ENCODE results near the gene ADGRD2.

ADGRD2 gene

DNA sequence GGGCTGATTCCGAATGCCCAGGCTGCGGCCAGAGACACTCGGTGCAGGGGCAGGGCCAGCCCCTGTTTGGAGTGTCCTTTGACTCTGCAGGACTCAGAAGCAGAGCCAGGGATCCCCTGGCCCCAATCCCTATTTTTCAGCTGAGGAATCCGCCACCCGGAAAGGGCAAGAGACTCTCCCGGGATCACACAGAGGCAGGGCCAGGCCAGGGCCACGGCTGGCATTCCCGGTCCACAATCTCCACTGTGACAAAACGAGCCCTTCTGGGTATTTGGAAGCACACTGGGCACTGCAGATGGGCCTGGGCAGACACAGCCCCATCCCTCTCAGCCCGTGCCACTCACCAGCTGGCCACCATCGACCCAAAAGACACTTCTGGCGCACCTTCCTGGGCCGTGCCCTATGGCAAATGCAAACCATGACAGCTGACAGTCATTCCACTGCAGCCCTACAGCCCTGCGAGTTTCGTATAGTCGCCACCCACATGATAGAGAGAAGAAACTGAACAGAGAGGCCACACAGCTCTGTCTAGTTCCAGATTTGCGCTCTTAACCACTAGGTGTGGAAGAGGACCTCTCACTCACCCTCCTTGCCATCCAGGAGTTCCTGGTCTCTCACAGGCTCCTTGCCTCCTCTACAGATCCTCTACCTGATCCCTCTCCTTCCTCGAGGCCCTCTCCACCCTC lies 43.7 kb downstream of the ADGRD2 start:
- TF ChIP-seq, protein P1, sequence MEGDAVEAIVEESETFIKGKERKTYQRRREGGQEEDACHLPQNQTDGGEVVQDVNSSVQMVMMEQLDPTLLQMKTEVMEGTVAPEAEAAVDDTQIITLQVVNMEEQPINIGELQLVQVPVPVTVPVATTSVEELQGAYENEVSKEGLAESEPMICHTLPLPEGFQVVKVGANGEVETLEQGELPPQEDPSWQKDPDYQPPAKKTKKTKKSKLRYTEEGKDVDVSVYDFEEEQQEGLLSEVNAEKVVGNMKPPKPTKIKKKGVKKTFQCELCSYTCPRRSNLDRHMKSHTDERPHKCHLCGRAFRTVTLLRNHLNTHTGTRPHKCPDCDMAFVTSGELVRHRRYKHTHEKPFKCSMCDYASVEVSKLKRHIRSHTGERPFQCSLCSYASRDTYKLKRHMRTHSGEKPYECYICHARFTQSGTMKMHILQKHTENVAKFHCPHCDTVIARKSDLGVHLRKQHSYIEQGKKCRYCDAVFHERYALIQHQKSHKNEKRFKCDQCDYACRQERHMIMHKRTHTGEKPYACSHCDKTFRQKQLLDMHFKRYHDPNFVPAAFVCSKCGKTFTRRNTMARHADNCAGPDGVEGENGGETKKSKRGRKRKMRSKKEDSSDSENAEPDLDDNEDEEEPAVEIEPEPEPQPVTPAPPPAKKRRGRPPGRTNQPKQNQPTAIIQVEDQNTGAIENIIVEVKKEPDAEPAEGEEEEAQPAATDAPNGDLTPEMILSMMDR (conservative IDR thresholded peaks at IDR 0.05; ENCODE audit: low read depth): no peak
- CTCF ChIA-PET: interaction anchor here (0.7 kb wide), 1 partner anchor 101 kb away, joined by 4 read pairs; no protein-coding TSS in a partner anchor
- POLR2A ChIA-PET (ENCODE audit: low non-redundant PET): no interaction called here
- DNase-seq (ENCODE audit: low spot score): no peak
- H3K27ac ChIP-seq: no peak overlapping the region

DNA sequence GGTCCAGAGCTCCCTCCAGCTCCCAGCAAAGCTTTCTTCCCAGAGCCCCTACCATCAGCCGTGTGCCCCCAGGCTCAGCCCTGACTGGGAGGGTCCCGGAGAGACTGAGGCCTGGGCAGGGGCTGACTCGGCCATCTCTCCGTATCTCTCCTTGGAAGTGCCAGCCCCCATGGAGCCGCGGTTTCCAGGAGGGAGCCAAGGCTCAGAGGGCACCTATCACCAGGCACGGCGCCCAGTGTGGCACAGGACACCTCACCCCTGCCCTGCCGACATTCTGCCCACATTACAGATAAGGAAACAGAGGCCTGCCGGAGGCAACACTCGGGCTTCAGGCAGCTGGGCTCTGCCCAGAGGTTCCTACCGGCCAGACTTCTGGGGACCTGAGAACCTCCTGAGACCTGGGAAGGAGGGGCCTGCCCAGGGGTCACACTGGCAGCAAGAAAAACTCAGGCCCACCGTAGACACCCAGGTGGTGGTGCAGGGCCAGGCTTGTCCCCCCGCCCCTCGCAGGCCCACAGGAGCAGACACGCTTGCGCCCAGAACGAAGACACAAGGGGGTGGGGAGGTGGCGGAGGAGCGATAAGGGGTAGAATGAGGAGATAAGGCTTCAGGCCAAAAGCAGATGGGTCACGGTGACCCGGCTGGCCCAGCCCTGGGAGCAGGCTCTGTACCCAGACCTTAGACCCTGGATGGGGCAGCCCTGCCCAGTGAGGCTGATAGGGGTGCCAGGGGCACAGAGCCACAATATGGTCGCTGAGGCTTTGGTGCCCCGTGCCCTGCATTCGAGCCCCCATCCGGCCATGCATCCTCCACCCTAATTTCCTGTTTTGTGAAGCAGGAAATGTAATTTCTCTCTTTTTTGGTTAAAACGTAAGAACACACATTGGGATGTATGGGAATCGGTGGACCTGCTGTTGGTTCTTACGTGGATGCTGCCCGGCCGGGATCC lies 45.1 kb downstream of the ADGRD2 start:
- no peak for DNase-seq (ENCODE audit: low spot score)
- ChIA-PET POLR2A (ENCODE audit: low non-redundant PET) (no interaction called here), CTCF (interaction anchor here (0.5 kb wide), 1 partner anchor 76 kb away, joined by 5 read pairs; no protein-coding TSS in a partner anchor)
- TF ChIP-seq, protein P1 (conservative IDR thresholded peaks at IDR 0.05; ENCODE audit: low read depth): no peak
- no peak overlapping the region for H3K27ac ChIP-seq

DNA sequence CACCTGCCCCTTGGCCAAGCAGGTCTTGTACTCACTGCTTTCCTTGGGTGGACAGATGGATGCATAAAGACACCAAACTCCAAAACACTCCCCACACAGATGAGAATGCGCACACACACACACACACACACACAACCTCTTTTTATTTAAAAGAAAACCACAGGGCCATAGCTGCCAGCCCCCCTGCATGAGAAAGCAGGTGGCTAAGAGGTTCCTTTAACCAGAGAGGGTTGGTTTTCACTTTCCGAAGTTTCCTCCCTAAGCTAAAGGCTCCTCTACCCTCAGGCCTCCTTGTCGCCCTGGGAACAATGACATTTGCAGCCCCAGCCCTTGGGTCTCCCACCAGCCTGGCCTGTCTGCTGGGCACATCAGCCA lies 45.8 kb downstream of the ADGRD2 start:
- TF ChIP-seq, protein P1 (conservative IDR thresholded peaks at IDR 0.05; ENCODE audit: low read depth): no peak

DNA sequence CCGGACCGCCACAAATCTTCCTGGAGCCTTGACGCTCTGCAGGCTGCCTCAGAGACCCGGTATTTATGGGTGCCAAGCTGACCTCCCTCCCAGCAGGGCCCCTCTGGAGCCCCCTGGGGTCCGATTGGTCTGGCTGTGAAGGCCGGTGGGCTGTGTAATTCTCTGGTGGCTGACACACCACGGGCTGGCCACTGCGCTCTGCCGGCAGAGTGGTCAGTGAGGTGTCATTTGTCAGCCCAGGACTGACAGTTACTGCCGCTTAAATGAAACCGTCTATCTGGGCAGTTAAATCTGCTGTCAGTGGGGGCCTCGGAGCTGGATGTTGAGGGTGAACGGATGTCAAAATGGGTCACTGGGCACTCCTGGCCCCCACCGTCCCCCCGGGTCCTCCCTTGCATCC lies 46.2 kb downstream of the ADGRD2 start:
- no peak overlapping the region for H3K27ac ChIP-seq
- DNase-seq (ENCODE audit: low spot score): no peak
- ChIA-PET POLR2A (ENCODE audit: low non-redundant PET) (no interaction called here), CTCF (interaction anchor here (0.6 kb wide), 1 partner anchor 15 kb away, joined by 3 read pairs; no protein-coding TSS in a partner anchor)
- TF ChIP-seq, protein P1 (conservative IDR thresholded peaks at IDR 0.05; ENCODE audit: low read depth): no peak

More for the DNA sequence above, 45.8 kb downstream of the ADGRD2 start:
- H3K27ac ChIP-seq: no peak overlapping the region
- ChIA-PET CTCF (interaction anchor here (0.5 to 0.6 kb wide), 2 partner anchors 14 to 77 kb away, joined by 3 to 5 read pairs; no protein-coding TSS in a partner anchor), POLR2A (ENCODE audit: low non-redundant PET) (no interaction called here)
- DNase-seq (ENCODE audit: low spot score): no peak

DNA sequence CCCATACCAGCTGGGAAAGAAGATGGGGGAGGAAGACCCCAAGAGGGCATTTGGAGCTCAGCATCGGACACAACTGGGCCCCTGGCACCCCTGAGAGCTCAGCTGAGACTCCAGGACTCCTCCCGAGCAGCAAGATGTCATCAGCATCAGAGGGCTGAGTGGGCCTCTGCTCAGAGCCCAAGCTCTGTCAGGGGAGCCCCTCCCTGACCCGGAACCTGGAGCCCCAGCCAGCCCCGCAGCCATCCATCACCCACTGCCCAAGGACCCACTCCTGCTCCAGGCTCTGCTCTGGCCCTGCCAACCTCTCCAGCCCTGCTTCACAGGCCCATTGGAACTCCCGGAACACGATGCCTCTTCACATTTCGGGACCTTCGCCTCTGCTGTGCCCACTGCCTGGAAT lies 47.2 kb downstream of the ADGRD2 start:
- ChIA-PET POLR2A (ENCODE audit: low non-redundant PET) (no interaction called here), CTCF (interaction anchor here (1.1 kb wide), 1 partner anchor 371 kb away, joined by 5 read pairs; no protein-coding TSS in a partner anchor)
- H3K27ac ChIP-seq: no peak overlapping the region
- no peak for DNase-seq (ENCODE audit: low spot score)
- TF ChIP-seq, protein P1 (conservative IDR thresholded peaks at IDR 0.05; ENCODE audit: low read depth): no peak

DNA sequence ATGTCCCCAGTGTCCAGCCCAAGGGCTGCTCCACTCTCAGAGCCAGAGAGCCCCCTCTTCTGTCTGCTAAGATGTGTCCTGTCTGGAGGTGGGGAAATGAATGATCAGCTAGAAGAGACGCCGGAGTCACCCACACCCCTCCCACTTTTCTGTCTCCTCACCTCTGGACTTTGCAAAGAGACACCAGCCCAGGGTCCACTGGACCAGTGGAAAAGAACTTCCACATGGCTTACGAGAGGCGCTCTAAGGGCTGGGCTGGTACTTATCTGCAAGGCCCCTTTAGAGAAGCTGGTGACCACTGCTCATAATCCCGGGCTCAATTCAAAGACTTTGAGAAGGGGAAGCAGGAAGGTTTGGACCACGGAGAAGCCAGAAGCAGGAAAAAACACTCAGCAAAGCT lies 47.8 kb downstream of the ADGRD2 start:
- no peak for DNase-seq (ENCODE audit: low spot score)
- POLR2A ChIA-PET (ENCODE audit: low non-redundant PET): no interaction called here
- TF ChIP-seq, protein P1 (conservative IDR thresholded peaks at IDR 0.05; ENCODE audit: low read depth): no peak
- no peak overlapping the region for H3K27ac ChIP-seq
- CTCF ChIA-PET: interaction anchor here (1.0 to 1.1 kb wide), 2 partner anchors 17 to 371 kb away, joined by 3 to 5 read pairs; no protein-coding TSS in a partner anchor

All from RWPE1 (cell line).